Tibial artery (tissue), 4 donors: ENCODE measurements around the gene CLSTN1.

ENCODE experiments used
- DNase-seq, 2 donors: peaks; one replicate each; pipeline ENCODE4 v3.0.0-alpha.2; 2019
- H3K27ac ChIP-seq, 2 donors: fragments of 200-600 bp; sonication (generic) in 1 of 2; 1 replicate in 1 of 2; 2 replicates in 1 of 2; pipeline ENCODE4 v1.5.1; 2018 to 2019; ENCODE audit warnings: mild to moderate bottlenecking in 1 of 2
- H3K27me3 ChIP-seq, 2 donors: fragments of 200-600 bp; sonication (generic) in 1 of 2; one replicate each; pipeline versions ENCODE4 v1.5.1 to v1.6.0; 2016 to 2019
- H3K36me3 ChIP-seq, 3 donors: fragments of 200-600 bp; sonication (generic) in 2 of 3; one replicate each; pipeline ENCODE4 v1.5.1; 2016 to 2019; ENCODE audit warnings: mild to moderate bottlenecking in 2 of 3
- H3K4me1 ChIP-seq, 4 donors: fragments of 200-600 bp; sonication (generic) in 2 of 4; 1 replicate in 3 of 4; 2 replicates in 1 of 4; pipeline ENCODE4 v1.5.1; 2016 to 2019
- H3K4me3 ChIP-seq, 2 donors: fragments of 200-600 bp; sonication (generic) in 1 of 2; 1 replicate in 1 of 2; 2 replicates in 1 of 2; pipeline ENCODE4 v1.5.1; 2018 to 2019; ENCODE audit warnings: mild to moderate bottlenecking in 2 of 2
- H3K9me3 ChIP-seq, 3 donors: fragments of 200-600 bp; sonication (generic) in 1 of 3; one replicate each; pipeline ENCODE4 v1.5.1; 2016 to 2019
- intact Hi-C: fragments of 100-400 bp; cut with DNase I; formaldehyde crosslinking; loops from one replicate; pipeline ENCODE4 v1.15.0; 2023; ENCODE audit warnings: low total_unique reads
- TF ChIP-seq, protein P1 (sequence below), 2 experiments: fragments of 200-600 bp in 1 of 2; fragments of 450-650 bp in 1 of 2; IDR thresholded peaks; one replicate each; pipeline ENCODE4 v1.5.1; 2017 to 2019; ENCODE audit warnings: antibody characterized with exemption in 2 of 2, mild to moderate bottlenecking in 1 of 2, moderate library complexity in 1 of 2

Gene CLSTN1

DNA sequence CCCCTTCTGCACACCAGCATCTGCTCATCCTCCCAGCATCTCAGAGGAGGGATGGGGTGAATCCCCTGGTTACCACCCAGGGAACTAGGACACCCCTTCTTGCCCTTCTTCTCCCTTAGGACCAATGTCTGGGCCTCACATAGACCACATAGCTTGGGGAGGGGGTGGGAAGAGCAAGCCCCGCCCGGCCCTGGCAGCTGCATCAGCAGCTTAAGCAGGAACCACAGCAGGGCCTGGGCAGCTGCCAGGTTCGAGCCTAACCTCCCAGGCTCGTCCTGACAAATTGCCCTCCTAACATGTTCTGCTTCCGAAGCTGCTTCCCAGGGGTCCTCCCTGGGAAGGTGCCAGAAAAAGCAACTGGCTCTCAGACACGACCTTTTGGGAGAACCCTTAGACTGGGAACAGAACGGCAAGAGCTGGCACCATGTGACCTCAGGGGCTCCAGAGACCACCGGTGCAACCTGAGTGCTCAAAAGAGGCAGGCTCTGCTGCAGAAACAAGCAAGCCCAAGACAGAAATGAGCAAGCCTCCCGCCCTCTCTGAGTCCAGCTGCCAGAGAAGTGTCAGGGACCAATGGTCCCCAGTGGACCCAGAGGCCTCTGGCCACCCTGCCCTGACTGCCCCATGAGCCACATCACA is 18.4 kb upstream of the CLSTN1 start:
- Histone ChIP-seq H3K27me3 (peaks cover 0 to 4% of the 10 kb centered on the region in 2 donors), H3K27ac (no peak overlapping the region), H3K4me1 (peaks cover 0 to 30% (median 15%) of the 10 kb centered on the region in 4 donors), H3K4me3 (no peak overlapping the region), H3K9me3 (no peaks in the 10 kb centered on the region), H3K36me3 (no peaks in the 10 kb centered on the region)
- DNase-seq: no peak
- intact Hi-C loops: no loop called here
- TF ChIP-seq, protein P1, sequence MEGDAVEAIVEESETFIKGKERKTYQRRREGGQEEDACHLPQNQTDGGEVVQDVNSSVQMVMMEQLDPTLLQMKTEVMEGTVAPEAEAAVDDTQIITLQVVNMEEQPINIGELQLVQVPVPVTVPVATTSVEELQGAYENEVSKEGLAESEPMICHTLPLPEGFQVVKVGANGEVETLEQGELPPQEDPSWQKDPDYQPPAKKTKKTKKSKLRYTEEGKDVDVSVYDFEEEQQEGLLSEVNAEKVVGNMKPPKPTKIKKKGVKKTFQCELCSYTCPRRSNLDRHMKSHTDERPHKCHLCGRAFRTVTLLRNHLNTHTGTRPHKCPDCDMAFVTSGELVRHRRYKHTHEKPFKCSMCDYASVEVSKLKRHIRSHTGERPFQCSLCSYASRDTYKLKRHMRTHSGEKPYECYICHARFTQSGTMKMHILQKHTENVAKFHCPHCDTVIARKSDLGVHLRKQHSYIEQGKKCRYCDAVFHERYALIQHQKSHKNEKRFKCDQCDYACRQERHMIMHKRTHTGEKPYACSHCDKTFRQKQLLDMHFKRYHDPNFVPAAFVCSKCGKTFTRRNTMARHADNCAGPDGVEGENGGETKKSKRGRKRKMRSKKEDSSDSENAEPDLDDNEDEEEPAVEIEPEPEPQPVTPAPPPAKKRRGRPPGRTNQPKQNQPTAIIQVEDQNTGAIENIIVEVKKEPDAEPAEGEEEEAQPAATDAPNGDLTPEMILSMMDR (IDR thresholded peaks at IDR 0.05): no peak

DNA sequence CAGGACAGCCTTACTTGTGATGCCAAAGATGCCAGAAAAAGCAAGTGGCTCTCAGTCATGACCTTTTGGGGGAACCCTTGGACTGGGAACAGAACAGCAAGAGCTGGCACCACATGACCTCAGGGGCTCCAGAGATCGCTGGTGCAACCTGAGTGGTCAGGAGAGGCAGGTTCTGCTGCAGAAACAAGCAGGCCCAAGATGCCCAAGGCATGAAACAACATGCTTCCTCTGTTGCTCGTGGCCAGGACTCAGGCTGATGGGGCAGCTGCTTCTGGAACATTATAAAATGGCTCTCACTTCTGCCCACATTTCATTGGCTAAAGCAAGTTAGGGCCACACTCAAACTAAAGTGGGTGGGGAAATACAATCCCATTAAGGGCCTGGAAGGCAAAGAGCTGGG is 17.7 kb upstream of the CLSTN1 start:
- H3K27ac ChIP-seq: no peak overlapping the region
- no peaks in the 10 kb centered on the region for H3K36me3 ChIP-seq
- H3K9me3 ChIP-seq: no peaks in the 10 kb centered on the region
- TF ChIP-seq, protein P1 (IDR thresholded peaks at IDR 0.05): no peak
- DNase-seq: no peak
- intact Hi-C loops: no loop called here
- H3K4me1 ChIP-seq: peaks cover 0 to 30% (median 15%) of the 10 kb centered on the region in 4 donors
- peaks cover 0 to 4% of the 10 kb centered on the region in 2 donors for H3K27me3 ChIP-seq
- no peak overlapping the region for H3K4me3 ChIP-seq

DNA sequence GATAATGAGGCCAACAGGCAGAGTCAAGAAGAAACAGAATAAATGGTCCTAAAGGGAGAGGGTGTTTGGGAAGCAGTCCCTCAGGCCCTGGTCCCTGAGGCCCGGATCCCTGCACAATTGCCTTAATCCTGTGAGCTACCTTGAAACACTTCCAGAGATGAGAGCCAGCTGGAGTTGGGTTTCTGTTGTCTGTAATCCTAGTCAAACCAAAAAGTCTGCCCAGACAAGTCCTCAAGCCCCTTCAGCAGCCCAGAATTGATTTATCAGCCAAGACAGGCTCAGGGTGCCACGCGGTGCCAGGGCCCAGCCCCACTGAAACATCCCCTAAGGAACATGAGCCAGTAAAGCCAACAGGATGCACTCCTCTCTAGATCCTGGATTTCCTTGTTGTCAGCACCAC is 16.4 kb upstream of the CLSTN1 start:
- H3K27me3 ChIP-seq: peaks cover 0 to 4% of the 10 kb centered on the region in 2 donors
- H3K4me3 ChIP-seq: no peak overlapping the region
- no peak overlapping the region for H3K27ac ChIP-seq
- no peaks in the 10 kb centered on the region for H3K36me3 ChIP-seq
- TF ChIP-seq, protein P1 (IDR thresholded peaks at IDR 0.05): no peak
- peak in 1 of 2 donors; percentile 16 for DNase-seq
- no peaks in the 10 kb centered on the region for H3K9me3 ChIP-seq
- peaks cover 0 to 40% (median 15%) of the 10 kb centered on the region in 4 donors for H3K4me1 ChIP-seq
- intact Hi-C loops: no loop called here

DNA sequence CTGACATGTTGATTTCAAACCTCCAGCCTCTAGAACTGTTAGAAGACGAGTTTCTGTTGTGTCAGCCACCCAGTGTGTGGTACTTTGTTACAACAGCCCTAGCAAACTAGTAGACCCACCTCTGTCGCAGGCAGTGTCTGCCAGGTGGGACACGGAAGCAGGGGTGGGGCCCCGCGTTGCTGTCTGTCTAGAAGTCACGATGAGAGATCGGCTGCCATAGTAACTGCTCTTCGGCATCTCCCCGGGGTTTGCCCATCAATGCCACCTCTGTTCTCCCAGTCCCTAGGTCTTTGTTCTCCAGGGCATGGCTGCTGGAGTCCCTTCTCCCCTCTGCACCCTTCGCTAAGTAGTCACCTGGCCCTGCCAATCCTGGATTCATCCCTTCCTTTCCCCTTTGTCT is 15.2 kb upstream of the CLSTN1 start:
- Histone ChIP-seq H3K9me3 (no peaks in the 10 kb centered on the region), H3K4me3 (no peak overlapping the region), H3K27me3 (peaks cover 0 to 4% of the 10 kb centered on the region in 2 donors), H3K4me1 (peaks cover 0 to 33% (median 9%) of the 10 kb centered on the region in 4 donors), H3K27ac (no peak overlapping the region), H3K36me3 (no peaks in the 10 kb centered on the region)
- intact Hi-C loops: no loop called here
- TF ChIP-seq, protein P1 (IDR thresholded peaks at IDR 0.05): no peak
- peak in 1 of 2 donors; percentile 51 for DNase-seq

DNA sequence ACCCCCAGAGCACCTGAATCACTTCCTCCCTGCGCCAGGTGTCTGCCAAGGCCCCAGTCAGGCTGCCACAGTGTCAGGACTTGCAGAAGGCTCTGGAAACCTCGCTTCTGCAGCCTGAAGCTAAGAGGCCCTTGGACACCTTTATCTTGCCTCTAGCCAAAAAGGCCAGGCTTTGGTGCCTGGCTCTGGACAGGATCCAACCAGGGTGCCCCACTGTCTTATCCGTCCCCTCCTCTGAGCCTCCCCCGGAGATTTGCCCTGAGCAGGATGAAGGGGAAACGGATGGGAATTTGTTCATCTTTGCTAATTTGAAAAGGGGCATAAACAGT is 12.8 kb upstream of the CLSTN1 start:
- peaks cover 0 to 12% (median 0%) of the 10 kb centered on the region in 4 donors for H3K4me1 ChIP-seq
- TF ChIP-seq, protein P1 (IDR thresholded peaks at IDR 0.05): no peak
- peak in 1 of 2 donors; percentile 39 for DNase-seq
- no peaks in the 10 kb centered on the region for H3K36me3 ChIP-seq
- H3K9me3 ChIP-seq: no peaks in the 10 kb centered on the region
- peaks cover 0 to 4% of the 10 kb centered on the region in 2 donors for H3K27me3 ChIP-seq
- intact Hi-C loops: no loop called here
- no peak overlapping the region for H3K27ac ChIP-seq
- H3K4me3 ChIP-seq: no peak overlapping the region
